ENCODE measurements around the gene WDR44. TPM values are rescaled to one million over a fixed set of nuclear protein-coding genes. Genes with fewer than 3 reads are reported as not detected.

Gene WDR44
- total and polyA plus RNA-seq, 4 experiments from 2014 or later = 7.6 to 24.1 (median 15.5) TPM

GRCh38 chrX:118392716-118393115 lies 46.8 kb downstream of the WDR44 start:
- peaks cover 8% of the 10 kb centered on the region for H3K36me3 ChIP-seq (ENCODE audit: insufficient read depth, low read length)
- H3K27ac Mint-ChIP-seq = peak overlapping the region in 1 of 7 donors; percentile 30

GRCh38 chrX:118396113-118396512 lies 50.2 kb downstream of the WDR44 start:
- POLR2A ChIA-PET (ENCODE audit: partially characterized antibody) = no interaction called here
- intact Hi-C loops (cut with micrococcal nuclease) = no loop called here
- peaks cover 12% of the 10 kb centered on the region for H3K36me3 ChIP-seq (ENCODE audit: insufficient read depth, low read length)

More at GRCh38 chrX:118392716-118393115, 46.8 kb downstream of the WDR44 start:
- intact Hi-C loops (cut with micrococcal nuclease) = no loop called here
- Histone ChIP-seq H3K4me1 (ENCODE audit: insufficient read depth, low read length) (no peaks in the 10 kb centered on the region), H3K27me3 (ENCODE audit: insufficient read depth, low read length) (no peaks in the 10 kb centered on the region), H3K4me3 (ENCODE audit: low read length in 2 of 2) (no peak overlapping the region), H3K27ac (ENCODE audit: low read depth, low read length) (no peak overlapping the region), H3K9me3 (ENCODE audit: control insufficient read depth in 1 of 2, low read length in 2 of 2) (no peaks in the 10 kb centered on the region)
- H3K36me3 Mint-ChIP-seq = peaks cover 8 to 45% of the 10 kb centered on the region in 2 donors
- POLR2A ChIA-PET (ENCODE audit: partially characterized antibody) = interaction anchor here (1.1 kb wide), 1 partner anchor 47 kb away, joined by 3 read pairs; the partner anchor contains the start of gene WDR44
- H3K27me3 Mint-ChIP-seq = no peaks in the 10 kb centered on the region
- CTCF ChIA-PET (ENCODE audit: partially characterized antibody) = no interaction called here
- H3K4me3 Mint-ChIP-seq = no peak overlapping the region
- H3K9me3 Mint-ChIP-seq = no peaks in the 10 kb centered on the region
- peaks cover 0 to 3% (median under 1%) of the 10 kb centered on the region in 4 donors for H3K4me1 Mint-ChIP-seq
- no peak for DNase-seq

GRCh38 chrX:118418811-118419251 lies 72.9 kb downstream of the WDR44 start:
- Mint-ChIP-seq H3K4me1 (peaks cover 0 to 16% (median 8%) of the 10 kb centered on the region in 4 donors), H3K36me3 (peaks cover 8 to 39% of the 10 kb centered on the region in 2 donors), H3K9me3 (no peaks in the 10 kb centered on the region), H3K4me3 (no peak overlapping the region), H3K27me3 (no peaks in the 10 kb centered on the region), H3K27ac (peak overlapping the region in 1 of 7 donors; percentile 13)
- POLR2A ChIA-PET (ENCODE audit: partially characterized antibody) = no interaction called here
- Histone ChIP-seq H3K36me3 (ENCODE audit: insufficient read depth, low read length) (no peaks in the 10 kb centered on the region), H3K4me3 (ENCODE audit: low read length in 2 of 2) (no peak overlapping the region), H3K4me1 (ENCODE audit: insufficient read depth, low read length) (no peaks in the 10 kb centered on the region), H3K27me3 (ENCODE audit: insufficient read depth, low read length) (no peaks in the 10 kb centered on the region), H3K9me3 (ENCODE audit: control insufficient read depth in 1 of 2, low read length in 2 of 2) (no peaks in the 10 kb centered on the region), H3K27ac (ENCODE audit: low read depth, low read length) (no peak overlapping the region)
- DNase-seq = no peak
- intact Hi-C loops (cut with micrococcal nuclease) = no loop called here
- CTCF ChIA-PET (ENCODE audit: partially characterized antibody) = no interaction called here

More at GRCh38 chrX:118396113-118396512, 50.2 kb downstream of the WDR44 start:
- Mint-ChIP-seq H3K27ac (no peak overlapping the region), H3K27me3 (no peaks in the 10 kb centered on the region), H3K36me3 (peaks cover 26 to 42% of the 10 kb centered on the region in 2 donors), H3K4me1 (peaks cover 0 to 3% (median under 1%) of the 10 kb centered on the region in 4 donors), H3K9me3 (no peaks in the 10 kb centered on the region), H3K4me3 (no peak overlapping the region)
- CTCF ChIA-PET (ENCODE audit: partially characterized antibody) = no interaction called here
- Histone ChIP-seq H3K4me3 (ENCODE audit: low read length in 2 of 2) (no peak overlapping the region), H3K27me3 (ENCODE audit: insufficient read depth, low read length) (no peaks in the 10 kb centered on the region), H3K27ac (ENCODE audit: low read depth, low read length) (no peak overlapping the region), H3K9me3 (ENCODE audit: control insufficient read depth in 1 of 2, low read length in 2 of 2) (no peaks in the 10 kb centered on the region), H3K4me1 (ENCODE audit: insufficient read depth, low read length) (no peaks in the 10 kb centered on the region)
- no peak for DNase-seq

- intact Hi-C loops (cut with micrococcal nuclease) = no loop called here
- Mint-ChIP-seq H3K9me3 (no peaks in the 10 kb centered on the region), H3K4me3 (peak overlapping the region in 1 of 8 donors; percentile 44), H3K4me1 (peaks cover 0 to 16% (median 8%) of the 10 kb centered on the region in 4 donors), H3K27me3 (no peaks in the 10 kb centered on the region), H3K27ac (peak overlapping the region in 2 of 7 donors; percentile 12 to 77), H3K36me3 (peaks cover 8 to 34% of the 10 kb centered on the region in 2 donors)
- no peaks in the 10 kb centered on the region for H3K36me3 ChIP-seq (ENCODE audit: insufficient read depth, low read length)
- peak in 1 of 5 donors; percentile 0 for DNase-seq
- no peak overlapping the region for H3K27ac ChIP-seq (ENCODE audit: low read depth, low read length)
- no peaks in the 10 kb centered on the region for H3K9me3 ChIP-seq (ENCODE audit: control insufficient read depth in 1 of 2, low read length in 2 of 2)
- H3K4me1 ChIP-seq (ENCODE audit: insufficient read depth, low read length) = no peaks in the 10 kb centered on the region
- H3K27me3 ChIP-seq (ENCODE audit: insufficient read depth, low read length) = no peaks in the 10 kb centered on the region
- CTCF ChIA-PET (ENCODE audit: partially characterized antibody) = no interaction called here
- no peak overlapping the region for H3K4me3 ChIP-seq (ENCODE audit: low read length in 2 of 2)
- POLR2A ChIA-PET (ENCODE audit: partially characterized antibody) = no interaction called here
Observed at GRCh38 chrX:118420462-118420861, 74.6 kb downstream of the WDR44 start.

DNA sequence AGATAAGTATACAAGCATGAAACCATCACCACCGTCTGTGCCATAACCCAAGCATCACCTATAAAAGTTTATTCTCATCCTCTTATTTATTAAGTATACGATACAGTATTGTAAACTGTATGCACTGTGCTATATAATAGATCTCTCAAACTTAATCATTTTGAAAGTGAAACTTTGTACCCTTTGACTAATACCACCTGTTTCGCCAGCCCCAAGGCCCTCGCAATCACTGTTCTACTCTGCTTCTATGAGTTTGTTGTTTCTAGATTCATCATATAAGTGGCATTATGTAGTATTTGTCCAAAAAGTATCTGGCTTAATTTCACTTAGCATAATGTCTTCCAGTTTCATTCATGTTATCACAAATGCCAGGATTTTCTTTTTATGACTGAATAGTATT lies 77.7 kb downstream of the WDR44 start:
- Histone ChIP-seq H3K27ac (ENCODE audit: low read depth, low read length) (no peak overlapping the region), H3K27me3 (ENCODE audit: insufficient read depth, low read length) (no peaks in the 10 kb centered on the region), H3K36me3 (ENCODE audit: insufficient read depth, low read length) (no peaks in the 10 kb centered on the region), H3K9me3 (ENCODE audit: control insufficient read depth in 1 of 2, low read length in 2 of 2) (no peaks in the 10 kb centered on the region), H3K4me1 (ENCODE audit: insufficient read depth, low read length) (no peaks in the 10 kb centered on the region), H3K4me3 (ENCODE audit: low read length in 2 of 2) (no peak overlapping the region)
- Mint-ChIP-seq H3K4me1 (peaks cover 0 to 9% (median 6%) of the 10 kb centered on the region in 4 donors), H3K36me3 (peaks cover 11 to 22% of the 10 kb centered on the region in 2 donors), H3K27ac (peak overlapping the region in 4 of 7 donors; percentile 21 to 57 (median 50)), H3K4me3 (no peak overlapping the region), H3K9me3 (no peaks in the 10 kb centered on the region), H3K27me3 (no peaks in the 10 kb centered on the region)
- POLR2A ChIA-PET (ENCODE audit: partially characterized antibody) = no interaction called here
- CTCF ChIA-PET (ENCODE audit: partially characterized antibody) = no interaction called here
- intact Hi-C loops (cut with micrococcal nuclease) = no loop called here
- no peak for DNase-seq

DNA sequence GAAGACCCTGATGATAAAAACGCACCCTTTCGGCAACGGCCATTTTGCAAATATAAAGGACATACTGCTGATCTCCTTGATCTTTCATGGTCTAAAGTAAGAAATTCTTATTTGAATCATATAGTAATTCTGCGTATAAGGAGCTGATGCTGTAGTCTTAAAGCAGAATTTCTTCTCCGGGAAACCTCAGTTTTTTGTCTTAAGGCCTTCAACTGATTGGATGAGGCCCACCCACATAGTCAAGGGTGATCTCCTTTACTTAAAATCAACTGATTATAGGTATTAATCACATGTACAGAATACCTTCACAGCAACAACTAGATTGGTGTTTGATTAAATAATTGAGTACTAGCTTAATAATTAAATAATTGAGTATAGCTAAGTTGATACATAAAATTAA lies 86.9 kb downstream of the WDR44 start:
- Mint-ChIP-seq H3K4me3 (no peak overlapping the region), H3K4me1 (no peaks in the 10 kb centered on the region), H3K36me3 (peaks cover 23 to 40% of the 10 kb centered on the region in 2 donors), H3K27me3 (no peaks in the 10 kb centered on the region), H3K27ac (no peak overlapping the region), H3K9me3 (no peaks in the 10 kb centered on the region)
- Histone ChIP-seq H3K27me3 (ENCODE audit: insufficient read depth, low read length) (no peaks in the 10 kb centered on the region), H3K4me1 (ENCODE audit: insufficient read depth, low read length) (no peaks in the 10 kb centered on the region), H3K36me3 (ENCODE audit: insufficient read depth, low read length) (peaks cover 18% of the 10 kb centered on the region), H3K27ac (ENCODE audit: low read depth, low read length) (no peak overlapping the region), H3K4me3 (ENCODE audit: low read length in 2 of 2) (no peak overlapping the region), H3K9me3 (ENCODE audit: control insufficient read depth in 1 of 2, low read length in 2 of 2) (no peaks in the 10 kb centered on the region)
- no peak for DNase-seq
- intact Hi-C loops (cut with micrococcal nuclease) = no loop called here
- ChIA-PET POLR2A (ENCODE audit: partially characterized antibody) (no interaction called here), CTCF (ENCODE audit: partially characterized antibody) (interaction anchor here (1.0 kb wide), 1 partner anchor 169 kb away, joined by 3 read pairs; no protein-coding TSS in a partner anchor)

DNA sequence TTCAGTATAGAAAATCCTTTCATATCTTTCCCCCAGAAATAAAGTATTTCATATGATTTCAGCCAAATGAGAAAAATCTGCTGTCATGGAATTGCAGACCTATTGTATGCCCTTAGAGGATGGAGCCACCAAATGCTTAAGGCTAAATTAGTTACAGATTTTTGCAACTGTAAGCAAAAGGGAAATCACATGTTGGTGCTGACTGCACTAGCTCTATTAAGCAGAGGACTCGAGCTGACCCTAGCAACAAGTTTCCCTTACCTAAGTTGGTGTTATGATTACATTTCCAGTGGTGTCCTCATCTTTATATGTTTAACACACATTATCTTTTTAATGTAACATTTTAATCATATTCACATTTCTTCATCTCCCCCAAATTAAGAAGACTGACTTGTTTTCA lies 91.4 kb downstream of the WDR44 start:
- H3K36me3 ChIP-seq (ENCODE audit: insufficient read depth, low read length) = peaks cover 22% of the 10 kb centered on the region
- Mint-ChIP-seq H3K4me3 (no peak overlapping the region), H3K9me3 (no peaks in the 10 kb centered on the region), H3K27ac (no peak overlapping the region), H3K27me3 (no peaks in the 10 kb centered on the region), H3K4me1 (no peaks in the 10 kb centered on the region), H3K36me3 (peaks cover 22 to 44% of the 10 kb centered on the region in 2 donors)
- no peak overlapping the region for H3K4me3 ChIP-seq (ENCODE audit: low read length in 2 of 2)
- DNase-seq = no peak
- H3K27ac ChIP-seq (ENCODE audit: low read depth, low read length) = no peak overlapping the region
- H3K4me1 ChIP-seq (ENCODE audit: insufficient read depth, low read length) = no peaks in the 10 kb centered on the region
- H3K9me3 ChIP-seq (ENCODE audit: control insufficient read depth in 1 of 2, low read length in 2 of 2) = no peaks in the 10 kb centered on the region
- no peaks in the 10 kb centered on the region for H3K27me3 ChIP-seq (ENCODE audit: insufficient read depth, low read length)
- intact Hi-C loops (cut with micrococcal nuclease) = no loop called here
- POLR2A ChIA-PET (ENCODE audit: partially characterized antibody) = no interaction called here
- CTCF ChIA-PET (ENCODE audit: partially characterized antibody) = no interaction called here

Measured in CD4-positive, alpha-beta memory T cell (primary cell).